ENCODE data around the gene PACS2.

DNA sequence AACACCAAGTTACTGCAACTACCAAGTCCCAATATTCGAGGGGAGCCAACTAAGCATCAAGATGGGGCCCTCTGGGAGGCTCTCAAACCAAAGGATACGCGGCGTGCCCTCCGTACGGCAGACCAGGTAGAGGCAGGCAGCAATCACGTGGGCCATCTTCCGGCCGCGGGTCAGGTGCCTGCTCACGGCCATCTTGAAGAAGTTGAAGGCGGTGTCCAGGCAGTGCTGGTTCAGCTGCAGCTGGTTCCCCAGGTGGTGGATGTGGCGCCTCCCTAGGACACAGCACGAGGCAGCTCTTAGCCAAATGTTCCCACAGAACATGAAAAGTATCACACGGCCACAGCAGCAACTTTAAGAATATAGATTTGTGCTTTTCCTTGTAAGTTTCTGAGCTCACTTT lies 41.9 kb upstream of the PACS2 start:
- TF ChIP-seq, protein P1, sequence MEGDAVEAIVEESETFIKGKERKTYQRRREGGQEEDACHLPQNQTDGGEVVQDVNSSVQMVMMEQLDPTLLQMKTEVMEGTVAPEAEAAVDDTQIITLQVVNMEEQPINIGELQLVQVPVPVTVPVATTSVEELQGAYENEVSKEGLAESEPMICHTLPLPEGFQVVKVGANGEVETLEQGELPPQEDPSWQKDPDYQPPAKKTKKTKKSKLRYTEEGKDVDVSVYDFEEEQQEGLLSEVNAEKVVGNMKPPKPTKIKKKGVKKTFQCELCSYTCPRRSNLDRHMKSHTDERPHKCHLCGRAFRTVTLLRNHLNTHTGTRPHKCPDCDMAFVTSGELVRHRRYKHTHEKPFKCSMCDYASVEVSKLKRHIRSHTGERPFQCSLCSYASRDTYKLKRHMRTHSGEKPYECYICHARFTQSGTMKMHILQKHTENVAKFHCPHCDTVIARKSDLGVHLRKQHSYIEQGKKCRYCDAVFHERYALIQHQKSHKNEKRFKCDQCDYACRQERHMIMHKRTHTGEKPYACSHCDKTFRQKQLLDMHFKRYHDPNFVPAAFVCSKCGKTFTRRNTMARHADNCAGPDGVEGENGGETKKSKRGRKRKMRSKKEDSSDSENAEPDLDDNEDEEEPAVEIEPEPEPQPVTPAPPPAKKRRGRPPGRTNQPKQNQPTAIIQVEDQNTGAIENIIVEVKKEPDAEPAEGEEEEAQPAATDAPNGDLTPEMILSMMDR (IDR thresholded peaks at IDR 0.05) = no peak
- no peak for TF ChIP-seq ZFX (IDR thresholded peaks at IDR 0.05; ENCODE audit: borderline replicate concordance)
